ENCODE data around the gene DSCAML1.

DNA sequence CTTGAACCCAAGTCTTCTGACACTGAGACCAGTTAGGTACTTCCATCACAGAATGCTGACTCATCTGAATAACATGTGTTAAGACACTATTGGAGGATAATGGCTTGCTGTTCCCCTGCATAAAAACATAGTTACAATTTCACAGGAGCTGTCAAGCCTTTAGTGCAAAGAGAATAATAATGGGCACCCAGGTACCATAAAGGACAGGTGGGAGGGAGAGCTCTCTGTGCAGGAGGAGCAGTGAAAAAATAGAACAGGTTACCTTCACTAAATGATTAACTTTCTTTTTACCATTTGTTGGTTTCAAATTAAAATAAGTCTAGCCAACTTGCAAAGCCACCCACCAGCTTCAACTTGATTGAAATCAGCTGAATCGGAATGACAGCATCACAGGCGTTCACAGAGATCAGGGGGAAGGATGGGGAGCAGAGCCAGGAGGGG is 173.2 kb downstream of the DSCAML1 start:
- no peak for TF ChIP-seq TAF1 (IDR thresholded peaks at IDR 0.05; ENCODE audit: borderline replicate concordance, insufficient read depth, low read length)
- TF ChIP-seq SIN3A (IDR thresholded peaks at IDR 0.05; ENCODE audit: borderline replicate concordance, insufficient read depth, low read length), result no peak
- TF ChIP-seq POLR2AphosphoS5 (IDR thresholded peaks at IDR 0.05; ENCODE audit: low read depth, low read length), result no peak
- TF ChIP-seq FOXP2 (optimal IDR thresholded peaks at IDR 0.05; ENCODE audit: borderline replicate concordance, extremely low read depth, extremely low read length, insufficient read depth), result no peak
- TF ChIP-seq, protein P1, sequence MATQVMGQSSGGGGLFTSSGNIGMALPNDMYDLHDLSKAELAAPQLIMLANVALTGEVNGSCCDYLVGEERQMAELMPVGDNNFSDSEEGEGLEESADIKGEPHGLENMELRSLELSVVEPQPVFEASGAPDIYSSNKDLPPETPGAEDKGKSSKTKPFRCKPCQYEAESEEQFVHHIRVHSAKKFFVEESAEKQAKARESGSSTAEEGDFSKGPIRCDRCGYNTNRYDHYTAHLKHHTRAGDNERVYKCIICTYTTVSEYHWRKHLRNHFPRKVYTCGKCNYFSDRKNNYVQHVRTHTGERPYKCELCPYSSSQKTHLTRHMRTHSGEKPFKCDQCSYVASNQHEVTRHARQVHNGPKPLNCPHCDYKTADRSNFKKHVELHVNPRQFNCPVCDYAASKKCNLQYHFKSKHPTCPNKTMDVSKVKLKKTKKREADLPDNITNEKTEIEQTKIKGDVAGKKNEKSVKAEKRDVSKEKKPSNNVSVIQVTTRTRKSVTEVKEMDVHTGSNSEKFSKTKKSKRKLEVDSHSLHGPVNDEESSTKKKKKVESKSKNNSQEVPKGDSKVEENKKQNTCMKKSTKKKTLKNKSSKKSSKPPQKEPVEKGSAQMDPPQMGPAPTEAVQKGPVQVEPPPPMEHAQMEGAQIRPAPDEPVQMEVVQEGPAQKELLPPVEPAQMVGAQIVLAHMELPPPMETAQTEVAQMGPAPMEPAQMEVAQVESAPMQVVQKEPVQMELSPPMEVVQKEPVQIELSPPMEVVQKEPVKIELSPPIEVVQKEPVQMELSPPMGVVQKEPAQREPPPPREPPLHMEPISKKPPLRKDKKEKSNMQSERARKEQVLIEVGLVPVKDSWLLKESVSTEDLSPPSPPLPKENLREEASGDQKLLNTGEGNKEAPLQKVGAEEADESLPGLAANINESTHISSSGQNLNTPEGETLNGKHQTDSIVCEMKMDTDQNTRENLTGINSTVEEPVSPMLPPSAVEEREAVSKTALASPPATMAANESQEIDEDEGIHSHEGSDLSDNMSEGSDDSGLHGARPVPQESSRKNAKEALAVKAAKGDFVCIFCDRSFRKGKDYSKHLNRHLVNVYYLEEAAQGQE (IDR thresholded peaks at IDR 0.05; ENCODE audit: insufficient read depth in 1 of 2, low read depth in 2 of 2, low read length in 2 of 2), result no peak
